Measurements from ENCODE around the gene CCDC188. TPM values are rescaled to one million over a fixed set of nuclear protein-coding genes. Genes with fewer than 3 reads are reported as not detected.
A peak's percentile ranks its signal among the peaks of the same experiment; 100 is the strongest.

The CCDC188 gene
- total RNA-seq, 2 donors from 2014 or later = not detected

DNA sequence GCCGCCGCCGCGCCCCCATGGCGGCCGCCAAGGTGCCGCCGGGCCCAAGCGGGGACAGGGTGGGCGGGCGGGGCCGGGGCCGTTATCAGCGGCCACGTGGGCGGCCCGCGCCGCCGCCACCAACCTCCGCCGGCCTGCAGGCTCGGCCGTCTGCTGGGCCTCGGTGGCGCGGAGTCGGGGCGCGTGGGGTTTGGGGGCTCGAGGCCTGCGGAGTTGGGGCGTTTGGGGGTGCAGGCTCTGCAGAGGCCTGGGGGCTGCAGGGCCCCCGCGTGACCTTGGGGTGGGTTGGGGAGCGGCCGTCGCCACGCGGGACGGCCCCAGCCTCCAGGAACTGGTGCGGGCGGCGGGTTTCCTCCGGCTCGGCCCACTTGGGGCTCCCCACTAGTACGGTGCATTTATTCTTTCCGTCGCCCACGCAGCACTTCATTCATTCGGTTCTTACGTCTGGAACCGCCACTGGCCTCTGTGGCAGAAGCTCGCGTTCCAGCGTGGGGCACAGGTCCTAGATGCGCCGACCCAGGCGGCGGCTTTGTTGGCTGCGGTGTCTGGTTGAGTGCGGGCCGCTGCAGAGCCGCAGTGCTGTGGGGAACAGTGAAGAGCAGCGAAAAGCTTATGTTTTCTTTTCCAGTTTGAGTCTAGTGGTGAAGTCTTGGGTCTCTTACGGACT is 33.1 kb downstream of the CCDC188 start:
- Histone ChIP-seq H3K9me3 (no peaks in the 10 kb centered on the region), H3K4me3 (peak overlapping the region; percentile 97), H3K4me1 (ENCODE audit: control insufficient read depth in 1 of 2, low read depth in 2 of 2) (peaks cover 13 to 30% of the 10 kb centered on the region in 2 donors), H3K36me3 (peaks cover 17% of the 10 kb centered on the region), H3K27ac (peak overlapping the region in 1 of 2 donors; percentile 52), H3K27me3 (replicated peaks; ENCODE audit: insufficient read depth) (no peaks in the 10 kb centered on the region)
- ATAC-seq (ENCODE audit: insufficient number of reproducible peaks, low FRiP score, low read depth) = no peak
- no peak for DNase-seq (ENCODE audit: low spot score)
- TF ChIP-seq, protein P1, sequence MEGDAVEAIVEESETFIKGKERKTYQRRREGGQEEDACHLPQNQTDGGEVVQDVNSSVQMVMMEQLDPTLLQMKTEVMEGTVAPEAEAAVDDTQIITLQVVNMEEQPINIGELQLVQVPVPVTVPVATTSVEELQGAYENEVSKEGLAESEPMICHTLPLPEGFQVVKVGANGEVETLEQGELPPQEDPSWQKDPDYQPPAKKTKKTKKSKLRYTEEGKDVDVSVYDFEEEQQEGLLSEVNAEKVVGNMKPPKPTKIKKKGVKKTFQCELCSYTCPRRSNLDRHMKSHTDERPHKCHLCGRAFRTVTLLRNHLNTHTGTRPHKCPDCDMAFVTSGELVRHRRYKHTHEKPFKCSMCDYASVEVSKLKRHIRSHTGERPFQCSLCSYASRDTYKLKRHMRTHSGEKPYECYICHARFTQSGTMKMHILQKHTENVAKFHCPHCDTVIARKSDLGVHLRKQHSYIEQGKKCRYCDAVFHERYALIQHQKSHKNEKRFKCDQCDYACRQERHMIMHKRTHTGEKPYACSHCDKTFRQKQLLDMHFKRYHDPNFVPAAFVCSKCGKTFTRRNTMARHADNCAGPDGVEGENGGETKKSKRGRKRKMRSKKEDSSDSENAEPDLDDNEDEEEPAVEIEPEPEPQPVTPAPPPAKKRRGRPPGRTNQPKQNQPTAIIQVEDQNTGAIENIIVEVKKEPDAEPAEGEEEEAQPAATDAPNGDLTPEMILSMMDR (IDR thresholded peaks at IDR 0.05) = no peak

DNA sequence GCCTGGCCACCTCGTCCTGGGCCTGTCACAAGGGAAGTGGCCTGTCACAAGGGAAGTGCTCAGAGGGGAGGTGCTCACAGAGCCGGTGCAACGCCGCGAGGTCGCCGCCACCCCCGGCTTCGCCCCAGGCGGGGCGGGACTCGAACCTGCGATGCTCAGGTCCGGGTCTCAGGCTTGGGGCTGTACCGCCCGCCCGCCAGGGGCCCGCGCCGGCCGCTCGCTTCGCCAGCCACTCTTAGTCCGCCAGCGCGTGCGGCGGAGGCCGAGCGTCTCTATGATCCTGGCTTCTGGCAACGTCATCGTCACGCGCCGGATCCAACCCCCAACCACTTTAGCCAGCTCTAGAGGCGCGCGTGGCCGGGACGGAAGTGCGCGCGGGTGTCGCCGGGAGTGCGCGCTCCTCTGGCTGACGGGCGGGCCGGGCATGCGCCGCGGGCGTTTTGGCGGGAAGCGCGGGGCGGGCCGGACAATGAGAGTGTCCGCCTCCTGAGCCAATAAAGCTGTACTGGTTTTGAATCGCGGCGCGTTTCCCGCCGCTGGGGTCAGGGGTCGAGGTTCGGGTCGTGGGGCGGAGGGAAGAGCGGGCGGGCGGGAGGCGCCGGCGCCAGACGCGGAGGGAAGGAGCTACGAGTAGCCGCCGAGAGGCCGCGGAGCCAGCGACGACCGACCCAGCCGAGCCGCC is 33.8 kb downstream of the CCDC188 start, which contains the start of gene TRMT2A:
TRMT2A (minus strand) TSS at position 276 of the 682 bp plus-strand sequence. CDS start 320 bp downstream, outside the sequence.
- Histone ChIP-seq H3K4me1 (ENCODE audit: control insufficient read depth in 1 of 2, low read depth in 2 of 2) (peaks cover 13 to 30% of the 10 kb centered on the region in 2 donors), H3K27me3 (replicated peaks; ENCODE audit: insufficient read depth) (no peaks in the 10 kb centered on the region), H3K4me3 (peak within 1 kb of the TSS; percentile 97), H3K9me3 (no peaks in the 10 kb centered on the region), H3K27ac (peak within 1 kb of the TSS; percentile 72 to 88), H3K36me3 (peaks cover 24% of the 10 kb centered on the region)
- peak; percentile 98 for ATAC-seq (ENCODE audit: insufficient number of reproducible peaks, low FRiP score, low read depth)
- TF ChIP-seq, protein P1 (IDR thresholded peaks at IDR 0.05) = peak; percentile 10
- peak; percentile 96 for DNase-seq (ENCODE audit: low spot score)

DNA sequence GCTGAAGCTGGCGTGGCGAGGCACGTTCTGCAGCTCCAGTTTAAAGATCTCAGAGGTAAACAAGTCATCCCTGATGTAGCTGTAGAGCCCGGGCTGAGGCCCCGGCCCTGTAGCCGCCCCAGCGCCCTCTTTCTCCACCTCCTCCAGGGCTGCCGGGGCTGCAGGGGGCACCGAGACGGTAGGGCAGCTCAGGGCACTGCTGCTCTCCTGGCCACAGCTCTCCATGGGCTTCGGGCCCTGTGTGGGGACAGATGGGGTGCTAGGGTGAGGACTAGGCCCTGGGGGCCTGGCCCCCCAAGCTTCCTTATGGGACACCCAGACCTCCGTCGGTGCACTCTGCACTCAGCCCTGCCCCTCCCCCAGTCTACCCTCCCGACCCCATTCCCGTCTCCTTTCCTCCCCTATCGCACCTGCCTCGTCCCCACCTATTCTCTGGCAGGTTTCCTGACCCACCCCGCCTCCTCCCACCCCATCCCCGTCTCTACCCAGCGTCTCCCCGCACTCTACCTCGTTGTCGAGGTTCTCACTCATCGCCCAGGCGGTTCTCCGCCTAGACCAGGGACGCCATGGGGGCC is 34.4 kb downstream of the CCDC188 start:
- H3K9me3 ChIP-seq = no peaks in the 10 kb centered on the region
- H3K4me3 ChIP-seq = peak overlapping the region; percentile 97
- no peak for DNase-seq (ENCODE audit: low spot score)
- no peaks in the 10 kb centered on the region for H3K27me3 ChIP-seq (replicated peaks; ENCODE audit: insufficient read depth)
- ATAC-seq (ENCODE audit: insufficient number of reproducible peaks, low FRiP score, low read depth) = no peak
- peak overlapping the region; percentile 72 to 88 for H3K27ac ChIP-seq
- TF ChIP-seq, protein P1 (IDR thresholded peaks at IDR 0.05) = no peak
- H3K4me1 ChIP-seq (ENCODE audit: control insufficient read depth in 1 of 2, low read depth in 2 of 2) = peaks cover 13 to 30% of the 10 kb centered on the region in 2 donors
- peaks cover 27% of the 10 kb centered on the region for H3K36me3 ChIP-seq

DNA sequence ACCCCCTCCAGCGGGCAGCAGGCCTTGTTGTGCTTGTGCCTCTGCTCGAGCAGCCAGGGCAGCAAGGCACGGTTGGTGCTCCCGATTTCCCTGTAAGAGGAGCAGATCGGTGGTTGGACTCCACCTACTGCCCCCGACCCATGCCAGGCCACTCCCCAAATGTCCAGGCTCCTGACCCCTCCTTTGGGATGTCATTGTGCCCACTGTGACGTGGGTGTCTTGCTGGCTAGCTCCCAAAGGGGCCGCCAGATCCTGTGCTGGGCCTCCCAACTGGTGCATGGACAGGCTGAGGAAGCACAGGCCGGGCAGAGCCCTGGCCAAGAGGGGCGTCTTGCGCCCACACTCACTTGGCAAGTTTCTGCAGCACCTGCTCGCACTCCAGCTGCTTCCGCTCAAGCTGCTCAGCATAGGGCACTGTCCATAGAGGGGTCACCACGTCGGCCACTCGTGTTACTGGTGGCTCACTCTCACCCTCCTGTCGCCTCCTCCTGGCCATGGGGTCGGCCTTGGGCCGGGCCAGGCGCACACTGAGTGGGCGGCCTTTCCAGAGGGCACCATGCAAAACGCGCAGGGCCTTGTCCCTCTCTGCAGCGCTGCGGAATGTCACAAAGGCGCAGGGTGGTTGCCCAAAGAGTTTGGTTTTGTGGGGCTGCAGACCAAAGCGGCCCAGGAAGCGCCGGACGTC is 35.0 kb downstream of the CCDC188 start, which contains the start of gene RANBP1:
RANBP1 (plus strand) TSS at position 414 of the 685 bp plus-strand sequence; CDS start at position 495, 81 bp downstream.
- Histone ChIP-seq H3K4me1 (ENCODE audit: control insufficient read depth in 1 of 2, low read depth in 2 of 2) (peaks cover 13 to 30% of the 10 kb centered on the region in 2 donors), H3K36me3 (peaks cover 27% of the 10 kb centered on the region), H3K27ac (peak within 1 kb of the TSS; percentile 72 to 88), H3K4me3 (peak within 1 kb of the TSS; percentile 97), H3K27me3 (replicated peaks; ENCODE audit: insufficient read depth) (no peaks in the 10 kb centered on the region), H3K9me3 (no peaks in the 10 kb centered on the region)
- TF ChIP-seq, protein P1 (IDR thresholded peaks at IDR 0.05) = no peak
- ATAC-seq (ENCODE audit: insufficient number of reproducible peaks, low FRiP score, low read depth) (no peak), DNase-seq (ENCODE audit: low spot score) (no peak)

Measured in thoracic aorta (tissue), 2 donors.